Central memory CD4-positive, alpha-beta T cell (primary cell): ENCODE measurements around the gene GUCA2B.

Experiments
- DNase-seq: peaks from one replicate; pipeline ENCODE4 v3.0.0; 2022

GUCA2B gene

GRCh38 chr1:42168763-42169162 is 15.6 kb downstream of the GUCA2B start:
- DNase-seq = no peak

GRCh38 chr1:42170779-42171621 is 17.8 kb downstream of the GUCA2B start:
- DNase-seq = no peak

GRCh38 chr1:42171679-42172266 is 18.6 kb downstream of the GUCA2B start:
- DNase-seq = no peak

GRCh38 chr1:42172381-42173133 is 19.3 kb downstream of the GUCA2B start:
- DNase-seq = no peak

- peak; percentile 35 for DNase-seq
Measured at GRCh38 chr1:42173155-42173933, 20.1 kb downstream of the GUCA2B start.

GRCh38 chr1:42173961-42174735 is 20.9 kb downstream of the GUCA2B start:
- no peak for DNase-seq

- no peak for DNase-seq
Measured at GRCh38 chr1:42175314-42176054, 22.3 kb downstream of the GUCA2B start.

- peak; percentile 20 for DNase-seq
Measured at GRCh38 chr1:42176902-42177519, 23.8 kb downstream of the GUCA2B start.

- no peak for DNase-seq
Measured at GRCh38 chr1:42177541-42177981, 24.4 kb downstream of the GUCA2B start.

- no peak for DNase-seq
Measured at GRCh38 chr1:42178249-42178648, 25.0 kb downstream of the GUCA2B start.

- no peak for DNase-seq
Measured at GRCh38 chr1:42179275-42179674, 26.1 kb downstream of the GUCA2B start.

- DNase-seq = no peak
Measured at GRCh38 chr1:42179900-42180329, 26.7 kb downstream of the GUCA2B start.

- DNase-seq = no peak
Measured at GRCh38 chr1:42181687-42182086, 28.5 kb downstream of the GUCA2B start.

GRCh38 chr1:42183210-42183956 is 30.2 kb downstream of the GUCA2B start:
- DNase-seq = no peak

- no peak for DNase-seq
Measured at GRCh38 chr1:42183957-42184268, 30.7 kb downstream of the GUCA2B start.

- DNase-seq = no peak
Measured at GRCh38 chr1:42184616-42185015, 31.4 kb downstream of the GUCA2B start.

- DNase-seq = no peak
Measured at GRCh38 chr1:42186152-42186551, 32.9 kb downstream of the GUCA2B start.

- no peak for DNase-seq
Measured at GRCh38 chr1:42189931-42190853, 37.0 kb downstream of the GUCA2B start.

GRCh38 chr1:42191319-42191718 is 38.1 kb downstream of the GUCA2B start:
- no peak for DNase-seq
